ENCODE measurements around the gene KIAA1191.

GRCh38 chr5:176391999-176392398 is 30.4 kb upstream of the KIAA1191 start:
- TF ChIP-seq CTCF (IDR thresholded peaks at IDR 0.05) (no peak), POLR2A (IDR thresholded peaks at IDR 0.05) (no peak)

Data from lower leg skin (tissue), 3 donors.